Medulla oblongata (tissue), 1 donor: ENCODE results near the gene SNF8.

Experiments
- DNase-seq: peaks from one replicate; pipeline ENCODE4 v3.0.0-alpha.2; 2015; ENCODE audit errors: extremely low spot score

Gene SNF8

DNA sequence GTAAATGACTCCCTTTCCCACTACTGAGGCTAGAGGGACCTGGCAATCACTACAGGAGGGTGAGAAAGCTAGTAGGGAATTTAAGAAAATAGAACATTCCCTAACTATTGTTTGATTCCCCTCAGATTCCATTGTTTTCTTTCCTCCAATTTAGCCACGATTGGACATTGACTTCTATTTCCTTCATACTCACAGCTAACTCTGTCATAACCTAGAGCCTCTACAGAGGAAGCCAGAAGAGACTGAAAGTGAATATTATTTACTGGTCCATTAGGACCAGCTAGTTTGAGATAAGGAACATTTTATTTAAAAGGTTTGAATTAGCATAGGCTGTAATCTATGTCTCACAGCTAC lies 14.9 kb downstream of the SNF8 start:
- DNase-seq = no peak

DNA sequence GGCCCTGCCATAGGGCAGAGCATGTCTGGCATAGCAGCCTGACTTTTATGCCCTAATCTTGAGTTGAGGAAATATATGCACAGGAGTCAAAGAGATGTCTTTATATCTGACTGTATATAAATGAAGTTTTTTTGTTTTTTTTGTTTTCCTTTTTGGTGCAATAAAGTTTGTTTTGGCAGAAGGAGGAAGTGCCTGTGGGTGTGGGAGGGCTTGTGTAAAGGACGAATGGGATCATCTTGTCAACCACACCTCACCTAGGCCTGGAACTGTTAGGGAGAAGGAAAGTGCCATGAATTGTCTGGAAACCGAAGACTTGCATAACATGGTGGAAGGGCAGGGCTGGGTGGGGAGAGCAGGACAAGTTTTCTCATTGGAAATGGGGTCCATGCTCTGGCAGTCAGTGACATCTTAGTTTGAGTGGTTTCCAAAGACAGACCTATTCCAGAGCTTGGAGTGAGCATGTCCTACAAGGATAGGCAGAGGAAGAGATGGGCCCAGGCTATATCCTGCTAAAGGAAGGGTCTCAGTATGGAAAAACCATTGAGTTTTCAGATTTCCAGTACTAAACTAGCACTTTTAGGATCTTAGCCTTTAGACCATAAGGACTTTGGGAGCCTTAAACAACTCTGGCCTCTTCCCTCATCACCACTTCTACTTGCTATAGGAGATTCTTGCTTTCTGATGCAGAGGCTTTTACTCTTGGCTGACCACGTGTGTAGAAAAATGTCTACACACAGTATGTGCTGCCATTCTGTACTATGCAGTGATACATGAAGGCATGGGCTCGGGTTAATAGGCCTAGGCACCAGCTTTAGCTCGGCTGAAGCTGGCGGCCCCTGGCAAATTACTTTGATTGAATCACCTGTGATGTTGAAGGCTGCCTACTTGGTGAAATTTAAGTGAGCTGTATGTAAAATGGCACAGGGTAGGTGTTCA lies 15.5 kb downstream of the SNF8 start:
- DNase-seq = no peak

DNA sequence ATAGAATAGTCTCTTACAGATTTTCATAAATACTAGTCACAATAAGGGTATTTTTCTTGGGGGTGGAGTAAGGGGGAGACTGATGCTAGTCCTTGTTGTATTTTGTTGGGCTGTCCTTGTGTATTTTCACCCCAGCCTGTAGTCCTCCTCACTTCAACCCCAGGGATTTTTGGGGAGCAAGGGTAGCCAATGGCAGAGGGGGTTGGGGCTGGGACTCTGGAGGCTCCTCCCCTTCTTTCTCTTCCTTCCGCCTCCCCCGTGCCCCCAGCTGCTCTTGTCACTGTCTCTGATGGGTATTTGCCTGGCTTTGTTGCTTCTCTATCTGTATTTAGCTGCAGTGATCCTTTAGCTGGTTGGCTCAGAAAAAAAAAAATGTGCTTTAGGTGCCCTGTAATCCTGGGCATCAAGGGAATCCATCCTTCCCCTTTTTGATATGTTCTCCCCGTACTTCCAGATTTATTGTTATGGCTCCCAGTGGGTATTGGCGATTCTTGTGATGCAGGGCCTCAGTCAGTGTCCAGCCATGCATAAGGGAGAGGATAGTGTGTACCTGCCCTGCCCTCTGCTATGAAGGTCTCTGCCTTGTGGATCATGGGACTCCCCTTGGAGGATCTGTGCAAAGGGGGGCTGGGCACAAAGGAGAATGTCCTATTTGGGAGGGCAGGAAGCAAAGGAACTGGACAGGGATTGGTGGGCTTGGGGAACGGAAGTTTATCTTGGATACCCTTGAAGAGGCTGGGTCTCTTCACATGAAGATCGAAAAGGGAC lies 16.5 kb downstream of the SNF8 start:
- DNase-seq = no peak

DNA sequence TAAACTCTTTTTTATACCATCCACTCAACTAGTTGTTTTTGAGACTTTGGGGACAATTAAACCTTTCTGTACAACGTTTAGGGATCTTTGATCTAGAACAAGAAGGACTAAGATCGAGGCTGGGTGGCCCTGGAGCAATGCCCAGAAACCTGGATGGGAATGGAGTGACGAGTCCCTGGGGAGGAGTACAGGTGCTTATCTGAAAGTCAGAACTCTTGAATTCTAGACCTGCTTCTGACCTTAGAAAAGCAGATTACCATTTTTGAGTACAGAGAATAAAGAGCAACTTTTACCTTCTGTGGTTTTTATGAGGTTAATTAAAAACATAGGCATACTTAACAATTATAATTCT lies 18.7 kb downstream of the SNF8 start:
- no peak for DNase-seq

DNA sequence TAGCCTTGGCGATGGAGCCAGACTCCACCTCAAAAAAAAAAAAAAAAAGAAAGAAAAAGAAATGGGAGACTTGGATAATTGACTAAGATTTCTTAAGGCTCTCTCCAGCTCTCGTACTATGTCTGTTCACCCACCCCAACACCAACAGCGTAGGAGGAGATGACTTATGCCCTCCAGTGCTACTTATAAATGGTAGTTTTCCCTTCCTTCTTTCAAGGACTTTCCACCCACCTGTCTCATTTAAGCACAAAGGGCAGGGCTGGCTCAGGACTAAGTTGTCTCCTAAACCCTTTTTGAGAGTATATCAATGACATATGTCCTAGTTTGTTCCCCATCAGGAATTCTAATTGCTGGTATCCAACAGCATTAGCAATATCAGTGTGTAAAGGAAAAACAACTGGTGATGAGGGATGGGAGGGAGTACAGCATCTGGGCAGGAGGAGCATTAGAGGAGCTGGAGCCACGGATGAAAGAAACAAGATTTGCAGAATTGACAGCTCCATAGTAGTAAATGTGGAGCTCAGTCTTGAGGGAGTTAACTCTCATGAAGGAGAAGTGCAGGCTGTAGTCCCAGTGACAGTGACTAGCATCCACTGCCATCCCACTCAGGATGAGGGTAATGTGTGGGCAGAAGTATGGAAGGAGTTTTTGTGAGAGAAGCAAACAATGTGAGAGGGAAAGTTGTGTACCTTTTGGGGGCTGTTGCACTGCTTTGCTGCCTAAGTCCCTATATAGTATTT lies 19.2 kb downstream of the SNF8 start:
- DNase-seq = no peak

DNA sequence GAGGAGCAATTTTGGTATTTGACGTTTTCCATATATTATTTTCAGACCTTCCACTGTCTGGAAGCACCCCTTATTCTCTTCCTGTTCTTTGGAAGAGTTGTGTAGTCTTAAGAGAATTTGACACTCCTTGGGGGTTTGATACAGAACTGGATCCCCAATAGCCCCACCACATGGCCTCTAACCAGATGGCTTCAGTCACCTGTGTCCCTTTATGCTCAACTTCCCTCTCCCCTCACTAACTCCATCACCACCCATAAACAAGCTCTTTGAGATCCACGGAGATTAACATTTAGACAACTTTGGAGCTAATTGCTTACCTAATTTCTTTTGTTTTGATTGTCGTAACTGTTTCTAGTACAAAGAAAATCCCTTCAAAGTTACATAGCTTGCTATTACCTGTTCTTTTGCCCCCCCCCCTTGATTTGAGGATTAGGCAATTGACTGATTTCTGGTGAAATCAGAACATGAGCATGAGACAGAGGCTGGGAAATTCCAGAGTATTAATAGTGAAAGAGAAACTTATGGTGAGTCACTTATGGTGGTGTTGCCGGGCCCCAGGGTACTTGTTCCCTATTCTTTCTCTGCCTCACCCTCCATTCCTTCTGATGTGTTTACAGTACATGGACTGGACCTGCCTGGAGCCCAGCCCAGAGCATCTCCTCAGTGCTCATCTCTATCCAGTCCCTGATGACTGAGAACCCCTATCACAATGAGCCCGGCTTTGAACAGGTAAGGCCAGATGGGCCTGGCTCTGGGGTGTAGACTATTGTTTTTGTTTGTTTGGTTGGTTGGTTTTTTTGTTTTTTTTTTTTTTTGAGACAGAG lies 29.0 kb downstream of the SNF8 start:
- DNase-seq = peak; percentile 54

DNA sequence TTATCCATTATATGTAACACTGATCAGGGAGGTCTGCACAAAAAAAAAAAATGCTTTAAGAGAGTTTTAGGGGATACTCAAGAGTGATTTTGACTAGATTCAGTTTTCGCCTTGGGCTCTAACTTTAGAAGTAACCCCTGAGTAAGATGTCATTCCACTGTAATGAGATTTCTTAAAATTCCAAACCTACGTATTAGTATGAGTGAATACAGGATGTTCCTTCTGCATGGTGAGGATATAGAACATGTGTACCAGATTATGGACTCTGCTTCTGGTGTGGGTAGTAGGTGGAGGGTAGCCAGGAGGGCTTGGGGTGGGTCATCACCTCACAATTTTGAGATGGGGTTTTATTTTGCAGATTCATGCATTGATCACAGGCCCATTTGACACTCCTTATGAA lies 32.2 kb downstream of the SNF8 start:
- no peak for DNase-seq

DNA sequence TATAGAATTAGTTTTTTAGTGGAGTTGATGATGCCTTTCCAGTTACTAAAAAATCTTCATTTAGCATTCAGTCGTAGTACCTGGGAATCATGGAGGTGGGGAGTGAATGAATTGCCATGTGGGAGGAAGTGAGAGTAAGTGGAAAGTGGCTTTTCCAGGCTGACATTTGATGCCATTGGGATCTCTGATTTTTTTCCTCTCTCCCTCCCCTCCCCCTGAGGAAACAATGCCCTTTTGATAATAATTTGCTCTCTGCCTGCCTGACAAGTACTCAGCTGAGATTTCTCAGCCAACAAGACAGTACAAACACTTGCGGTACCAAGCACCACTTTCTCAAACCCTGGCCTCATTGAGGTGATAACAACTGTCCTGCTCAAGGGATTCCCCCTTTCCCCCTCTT lies 34.3 kb downstream of the SNF8 start:
- DNase-seq = peak; percentile 87

DNA sequence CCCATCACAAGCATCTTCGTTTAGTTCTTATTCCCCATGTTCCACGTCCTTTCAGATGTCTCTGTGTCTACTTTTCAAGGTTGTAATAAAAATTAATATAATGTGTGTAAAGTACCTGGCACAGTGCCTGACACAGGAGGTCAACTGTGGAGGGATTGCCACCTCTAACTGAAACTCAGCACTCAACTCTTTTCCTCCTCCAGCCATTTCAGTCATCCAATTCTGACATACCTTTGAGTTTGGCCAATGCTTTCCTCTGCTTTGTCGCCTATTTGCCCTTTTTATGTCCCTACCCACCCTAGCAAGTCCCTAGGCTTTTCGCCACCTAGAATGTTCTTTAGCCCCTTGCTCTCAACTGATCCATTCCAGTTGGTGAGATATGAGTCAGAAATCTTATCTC lies 34.9 kb downstream of the SNF8 start:
- no peak for DNase-seq

DNA sequence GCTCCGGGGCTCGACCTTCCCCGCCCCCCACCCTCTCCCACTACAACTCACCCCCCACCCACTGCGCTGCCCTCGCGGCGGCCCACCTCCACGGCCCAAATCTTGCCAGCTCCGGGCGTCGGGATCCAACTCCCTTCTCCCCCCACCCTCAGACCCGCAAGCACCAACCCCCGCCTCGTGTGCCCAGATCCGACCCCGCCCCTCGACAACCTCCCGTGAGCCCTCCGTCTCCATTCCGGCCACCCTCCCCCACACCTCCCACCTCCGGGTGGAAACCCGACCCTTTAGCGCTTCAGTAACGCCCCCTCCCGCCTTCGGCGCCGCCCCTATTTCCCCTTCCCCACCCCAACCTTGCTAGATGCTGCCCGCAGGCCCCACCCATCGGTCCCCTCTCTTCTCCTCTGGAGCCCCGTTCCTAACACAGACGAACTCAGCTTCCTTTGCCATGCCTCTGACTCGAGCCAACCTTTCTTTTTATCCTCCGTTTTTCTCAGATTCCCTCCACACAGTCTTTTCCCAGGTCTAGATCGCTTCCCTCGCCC lies 35.7 kb downstream of the SNF8 start:
- DNase-seq = peak; percentile 61

DNA sequence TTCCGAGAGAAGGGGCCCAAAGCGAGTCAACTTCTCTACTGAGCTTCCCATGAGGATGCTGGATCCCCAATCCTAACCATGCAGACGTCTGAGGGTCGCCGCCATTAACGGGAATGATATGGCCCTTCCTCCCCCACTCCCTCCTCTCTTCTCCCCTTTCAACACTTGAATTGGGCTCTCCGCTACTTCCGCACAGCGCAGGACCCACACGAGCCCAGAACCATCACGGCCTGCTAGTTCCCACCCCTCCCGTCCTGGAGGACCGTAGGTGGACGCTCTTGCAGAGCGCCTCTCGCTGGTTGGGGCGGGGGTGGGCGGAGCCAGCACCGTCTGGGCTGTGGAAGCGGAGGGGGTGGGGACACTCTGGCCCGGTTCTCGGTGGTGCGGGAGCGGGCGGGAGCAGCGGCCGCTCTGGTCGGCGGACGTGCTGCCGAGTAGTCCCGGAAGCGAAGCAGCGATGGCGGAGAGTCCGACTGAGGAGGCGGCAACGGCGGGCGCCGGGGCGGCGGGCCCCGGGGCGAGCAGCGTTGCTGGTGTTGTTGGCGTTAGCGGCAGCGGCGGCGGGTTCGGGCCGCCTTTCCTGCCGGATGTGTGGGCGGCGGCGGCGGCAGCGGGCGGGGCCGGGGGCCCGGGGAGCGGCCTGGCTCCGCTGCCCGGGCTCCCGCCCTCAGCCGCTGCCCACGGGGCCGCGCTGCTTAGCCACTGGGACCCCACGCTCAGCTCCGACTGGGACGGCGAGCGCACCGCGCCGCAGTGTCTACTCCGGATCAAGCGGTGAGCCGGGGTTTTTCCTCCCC lies 36.4 kb downstream of the SNF8 start, which contains the start of gene UBE2Z:
Gene UBE2Z (plus strand): TSS at position 361 of the 797 bp plus-strand sequence. CDS start 97 bp downstream, at position 458.
- DNase-seq = peak; percentile 97

DNA sequence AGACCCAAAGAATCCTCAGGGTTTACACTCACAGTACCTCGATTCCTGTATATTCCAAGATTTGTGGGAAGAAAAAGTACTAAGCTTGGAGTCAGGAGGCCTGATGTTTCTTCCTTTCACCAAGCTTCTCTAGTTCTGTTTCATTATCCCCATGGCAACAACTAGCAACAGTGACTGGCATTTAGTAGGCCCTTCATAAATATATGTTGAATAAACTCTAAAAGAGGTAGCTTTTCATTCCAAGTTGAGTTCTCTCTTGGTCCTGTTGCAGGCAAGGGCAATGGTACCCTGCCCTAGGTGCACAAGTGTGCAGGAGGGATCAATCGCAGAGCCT lies 37.0 kb downstream of the SNF8 start:
- no peak for DNase-seq

DNA sequence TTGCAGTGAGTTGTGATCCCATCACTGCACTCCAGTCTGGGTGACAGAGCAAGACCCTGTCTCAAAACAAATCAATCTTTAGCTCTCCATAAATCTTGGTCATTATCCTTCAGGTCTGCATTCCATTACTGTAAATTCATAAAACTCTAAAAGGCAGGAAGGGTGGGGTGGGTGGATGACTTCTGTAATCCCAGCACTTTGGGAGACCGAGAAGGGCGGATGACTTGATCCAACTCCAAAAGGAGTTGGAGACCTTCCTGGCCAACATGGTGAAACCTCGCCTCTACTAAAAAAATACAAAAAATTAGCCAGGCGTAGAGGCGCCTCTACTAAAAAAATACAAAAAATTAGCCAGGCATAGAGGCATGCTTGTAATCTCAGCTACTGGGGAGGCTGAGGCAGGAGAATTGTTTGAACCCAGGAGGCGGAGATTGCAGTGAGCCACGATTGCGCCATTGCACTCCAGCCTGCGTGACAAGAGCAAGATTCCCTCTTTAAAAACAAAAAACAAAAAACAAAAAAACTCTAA lies 38.6 kb downstream of the SNF8 start:
- no peak for DNase-seq

DNA sequence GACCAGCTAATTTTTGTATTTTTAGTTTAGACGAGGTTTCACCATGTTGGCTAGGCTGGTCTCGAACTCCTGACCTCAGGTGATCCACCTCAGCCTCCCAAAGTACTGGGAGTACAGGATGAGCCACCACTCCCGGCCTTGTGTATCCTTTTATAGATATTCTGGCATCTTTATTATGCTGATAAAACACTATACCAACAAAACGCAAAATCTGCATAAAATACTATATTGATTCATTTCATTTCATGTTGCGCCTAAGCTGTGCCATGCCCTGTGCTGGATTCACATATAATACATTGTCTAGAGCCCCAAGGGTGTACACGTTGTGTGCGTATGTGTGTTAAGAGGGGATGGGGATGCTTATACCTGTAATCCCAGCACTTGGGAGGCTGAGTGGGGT lies 40.2 kb downstream of the SNF8 start:
- DNase-seq = no peak

DNA sequence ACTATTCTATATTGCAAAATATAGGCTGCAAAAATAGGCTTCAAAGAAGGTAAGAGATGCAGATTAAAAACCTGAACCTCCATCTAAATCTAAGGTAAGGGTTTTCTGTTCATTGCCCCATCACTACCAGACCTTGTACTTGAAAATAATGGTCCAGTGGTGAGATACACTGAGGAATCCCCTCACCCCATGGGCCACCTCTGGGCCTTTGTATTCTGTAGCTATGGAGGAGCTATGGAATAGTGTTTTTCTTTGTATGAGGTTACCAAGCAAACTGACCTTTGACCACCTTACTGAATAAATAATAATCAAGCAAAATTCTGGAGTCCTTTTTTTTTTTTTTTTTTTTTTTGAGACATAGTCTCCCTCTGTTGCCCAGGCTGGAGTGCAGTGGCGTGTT lies 41.2 kb downstream of the SNF8 start:
- no peak for DNase-seq

DNA sequence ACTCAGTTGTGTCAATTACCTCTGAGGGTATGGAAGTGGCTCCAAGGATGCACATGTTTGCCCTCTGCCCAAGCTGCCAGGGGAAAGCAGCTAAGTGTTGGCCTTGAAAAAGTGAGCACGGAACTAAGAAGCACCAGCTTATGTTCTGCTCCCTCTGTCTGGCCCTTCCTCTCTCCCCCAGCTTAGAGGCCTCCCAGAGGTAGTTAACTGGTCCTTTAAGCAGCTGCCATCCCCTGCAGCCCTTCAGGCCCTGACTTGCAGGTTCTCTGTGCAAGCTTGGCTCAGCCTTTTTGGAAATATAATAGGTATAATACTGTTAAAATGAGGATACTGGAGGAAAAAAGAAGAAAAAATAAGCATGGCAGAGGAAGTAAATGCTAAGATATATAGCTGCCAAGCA lies 43.4 kb downstream of the SNF8 start:
- no peak for DNase-seq

DNA sequence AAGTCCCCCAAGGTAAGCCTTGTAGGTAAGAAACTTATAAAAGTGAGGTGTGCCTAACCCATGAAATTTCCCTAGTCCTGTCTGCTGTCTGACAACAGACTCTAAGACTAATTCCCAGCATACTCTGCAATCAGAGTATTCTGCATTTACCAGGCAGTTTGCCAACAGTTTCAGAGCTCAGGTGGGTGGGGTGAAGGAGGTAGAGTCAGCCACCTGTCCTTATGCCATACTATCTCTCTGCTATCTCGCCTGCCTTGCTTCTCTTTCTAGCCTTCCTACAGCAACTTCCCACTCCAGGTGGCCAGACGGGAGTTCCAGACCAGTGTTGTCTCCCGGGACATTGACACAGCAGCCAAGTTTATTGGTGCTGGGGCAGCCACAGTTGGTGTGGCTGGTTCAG lies 49.8 kb downstream of the SNF8 start:
- no peak for DNase-seq

DNA sequence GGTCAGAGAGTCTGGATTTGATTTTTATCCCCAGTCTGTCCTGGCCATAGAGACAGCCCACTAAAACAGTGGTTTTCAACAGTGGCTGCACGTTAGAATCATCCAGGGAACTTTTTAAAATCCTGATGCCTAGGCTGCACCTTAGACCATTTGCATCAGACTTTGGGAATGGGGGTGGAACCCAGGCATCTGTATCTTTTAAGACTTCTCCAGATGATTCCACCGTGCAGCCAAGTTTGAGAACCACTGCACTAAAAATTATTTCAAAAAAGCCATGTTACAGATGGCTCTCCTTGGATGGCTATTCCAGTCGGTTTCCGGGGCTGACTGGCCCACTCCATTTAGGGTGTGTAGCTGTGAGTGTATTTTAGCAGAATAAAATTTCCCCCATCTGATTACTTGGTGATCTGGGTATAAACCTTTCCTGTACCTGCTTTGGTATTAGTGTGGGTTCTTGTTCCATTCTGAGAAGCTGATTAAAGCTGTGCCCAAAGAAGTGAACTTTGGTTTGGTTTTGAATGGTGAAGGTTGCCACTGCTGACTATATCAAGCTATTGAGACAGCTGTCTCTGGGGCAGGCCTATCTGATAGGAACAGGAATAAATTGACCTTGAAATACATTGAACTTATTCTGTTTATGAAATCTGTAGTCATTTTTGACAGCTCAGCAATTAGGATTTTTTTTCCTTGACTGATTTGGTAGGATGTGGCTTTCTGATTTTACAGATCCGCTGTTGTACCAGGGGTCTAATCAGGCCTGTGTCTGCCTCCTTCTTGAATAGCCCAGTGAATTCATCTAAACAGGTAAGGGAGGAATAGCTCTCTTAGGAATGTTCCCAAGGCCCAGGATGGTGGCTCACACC lies 50.8 kb downstream of the SNF8 start:
- no peak for DNase-seq

DNA sequence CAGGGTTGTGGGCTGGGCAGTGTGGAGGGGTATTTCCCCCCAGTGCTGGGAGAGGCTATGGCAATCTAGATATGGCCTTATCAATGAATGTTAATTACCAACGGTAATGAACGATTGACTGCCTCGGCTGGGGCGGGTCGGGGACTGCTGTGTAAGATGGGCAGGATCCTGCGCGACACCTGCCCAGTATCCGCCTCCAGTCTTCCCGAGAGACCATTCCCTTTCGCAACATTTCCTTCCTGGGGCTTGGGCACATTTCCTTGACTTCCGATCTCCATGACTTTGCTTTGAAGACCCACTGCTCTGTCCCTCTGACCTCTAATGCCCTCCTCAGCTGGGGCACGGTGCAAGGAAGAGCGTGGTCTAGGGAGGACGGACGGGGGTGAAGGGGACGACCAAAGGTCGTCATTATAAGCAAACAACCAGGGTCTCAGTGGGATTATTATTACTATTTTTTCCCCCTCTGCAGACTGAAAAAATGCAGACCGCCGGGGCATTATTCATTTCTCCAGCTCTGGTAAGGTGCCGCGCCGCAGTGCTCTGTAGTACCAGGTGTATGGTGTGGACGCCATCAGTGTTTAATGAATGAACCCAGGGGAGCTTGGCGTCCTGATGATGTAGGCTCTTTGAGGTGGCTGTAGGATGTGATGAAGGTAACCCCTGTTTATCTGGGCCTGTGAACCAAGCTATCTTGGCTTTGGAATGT lies 51.5 kb downstream of the SNF8 start:
- no peak for DNase-seq
